AG20443 (cell line): Measurements from ENCODE around the gene ARID1B.

Experiments
- DNase-seq: peaks from one replicate; pipeline ENCODE4 v3.0.0; 2012; ENCODE audit warnings: low spot score, mixed read lengths

ARID1B gene

GRCh38 chr6:156773935-156774852, 3.0 kb upstream of the ARID1B start:
- DNase-seq, result no peak

DNA sequence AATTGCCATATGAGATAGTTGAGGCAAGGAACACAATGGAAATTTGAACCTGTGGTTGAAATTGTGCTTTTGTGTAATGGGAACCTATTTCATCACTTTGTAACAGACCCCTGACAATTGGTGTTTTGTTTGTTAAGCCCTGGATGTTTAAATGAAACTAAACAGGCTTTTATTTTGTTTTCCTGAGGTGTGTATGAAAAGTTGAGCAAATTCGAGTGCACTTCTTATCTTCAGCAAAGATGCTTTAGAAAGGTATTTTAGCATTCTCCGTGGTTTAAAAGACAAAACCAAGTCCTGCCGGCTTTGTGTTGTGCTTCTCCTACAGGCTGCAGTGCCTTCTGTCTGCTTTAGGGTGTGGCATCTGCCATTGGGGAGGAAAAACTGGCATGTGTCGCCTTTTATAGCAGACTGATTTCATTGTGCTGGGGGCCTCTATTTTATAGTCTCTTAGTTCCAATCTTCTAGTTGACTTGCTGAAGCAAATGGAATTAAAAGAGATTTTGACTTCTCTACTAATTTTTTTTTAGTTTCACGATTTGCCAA, 2.2 kb upstream of the ARID1B start:
- peak; percentile 28 for DNase-seq

DNA sequence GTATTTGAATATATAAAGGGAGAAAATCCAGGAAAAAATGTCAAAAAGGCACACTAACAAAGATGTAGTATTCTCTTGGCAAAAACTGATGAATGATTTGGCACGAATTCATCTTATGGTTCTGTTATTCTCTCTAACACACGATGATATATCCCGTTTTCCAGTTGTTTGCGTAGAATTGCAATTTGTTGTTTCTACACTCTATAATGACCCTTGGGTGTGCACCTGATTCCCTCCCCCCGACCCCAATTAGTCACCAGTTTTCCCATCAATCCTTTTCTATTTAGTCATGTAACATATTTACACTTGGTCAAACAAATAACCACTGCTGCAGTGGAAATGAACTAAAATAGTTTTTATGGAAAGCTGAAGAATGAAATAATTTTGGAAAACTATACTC, 1.5 kb upstream of the ARID1B start:
- DNase-seq, result no peak

DNA sequence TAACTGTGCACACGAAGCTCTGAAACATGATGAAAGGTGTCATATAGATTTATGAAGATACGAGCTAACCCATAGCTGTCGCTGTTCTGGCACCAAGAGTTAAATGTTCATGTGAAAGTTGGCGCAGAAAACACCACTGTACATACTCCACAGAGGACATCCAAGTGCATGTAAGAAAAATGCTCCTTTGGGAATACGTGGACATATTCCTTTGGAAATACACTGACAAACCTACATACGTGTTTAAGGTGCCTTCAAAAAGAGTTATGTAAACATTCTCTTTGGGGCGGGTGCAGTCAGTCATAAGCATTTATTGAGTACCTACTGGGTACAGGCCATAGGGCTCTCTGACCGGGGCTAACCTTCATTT, 723 bp upstream of the ARID1B start:
- no peak for DNase-seq

DNA sequence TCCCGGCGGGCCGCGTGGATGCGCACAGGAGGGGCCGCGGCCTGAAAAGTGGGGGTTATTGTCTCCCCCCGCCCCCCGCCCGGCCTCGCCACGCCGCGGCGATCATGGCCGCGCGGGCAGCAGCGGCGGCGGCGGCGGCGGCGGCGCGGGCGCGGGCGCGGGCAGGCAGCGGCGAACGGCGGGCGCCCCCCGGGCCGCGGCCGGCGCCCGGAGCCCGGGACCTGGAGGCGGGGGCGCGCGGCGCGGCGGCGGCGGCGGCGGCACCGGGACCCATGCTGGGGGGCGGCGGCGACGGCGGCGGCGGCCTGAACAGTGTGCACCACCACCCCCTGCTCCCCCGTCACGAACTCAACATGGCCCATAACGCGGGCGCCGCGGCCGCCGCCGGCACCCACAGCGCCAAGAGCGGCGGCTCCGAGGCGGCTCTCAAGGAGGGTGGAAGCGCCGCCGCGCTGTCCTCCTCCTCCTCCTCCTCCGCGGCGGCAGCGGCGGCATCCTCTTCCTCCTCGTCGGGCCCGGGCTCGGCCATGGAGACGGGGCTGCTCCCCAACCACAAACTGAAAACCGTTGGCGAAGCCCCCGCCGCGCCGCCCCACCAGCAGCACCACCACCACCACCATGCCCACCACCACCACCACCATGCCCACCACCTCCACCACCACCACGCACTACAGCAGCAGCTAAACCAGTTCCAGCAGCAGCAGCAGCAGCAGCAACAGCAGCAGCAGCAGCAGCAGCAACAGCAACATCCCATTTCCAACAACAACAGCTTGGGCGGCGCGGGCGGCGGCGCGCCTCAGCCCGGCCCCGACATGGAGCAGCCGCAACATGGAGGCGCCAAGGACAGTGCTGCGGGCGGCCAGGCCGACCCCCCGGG, 637 bp downstream of the ARID1B start:
- peak; percentile 77 for DNase-seq

DNA sequence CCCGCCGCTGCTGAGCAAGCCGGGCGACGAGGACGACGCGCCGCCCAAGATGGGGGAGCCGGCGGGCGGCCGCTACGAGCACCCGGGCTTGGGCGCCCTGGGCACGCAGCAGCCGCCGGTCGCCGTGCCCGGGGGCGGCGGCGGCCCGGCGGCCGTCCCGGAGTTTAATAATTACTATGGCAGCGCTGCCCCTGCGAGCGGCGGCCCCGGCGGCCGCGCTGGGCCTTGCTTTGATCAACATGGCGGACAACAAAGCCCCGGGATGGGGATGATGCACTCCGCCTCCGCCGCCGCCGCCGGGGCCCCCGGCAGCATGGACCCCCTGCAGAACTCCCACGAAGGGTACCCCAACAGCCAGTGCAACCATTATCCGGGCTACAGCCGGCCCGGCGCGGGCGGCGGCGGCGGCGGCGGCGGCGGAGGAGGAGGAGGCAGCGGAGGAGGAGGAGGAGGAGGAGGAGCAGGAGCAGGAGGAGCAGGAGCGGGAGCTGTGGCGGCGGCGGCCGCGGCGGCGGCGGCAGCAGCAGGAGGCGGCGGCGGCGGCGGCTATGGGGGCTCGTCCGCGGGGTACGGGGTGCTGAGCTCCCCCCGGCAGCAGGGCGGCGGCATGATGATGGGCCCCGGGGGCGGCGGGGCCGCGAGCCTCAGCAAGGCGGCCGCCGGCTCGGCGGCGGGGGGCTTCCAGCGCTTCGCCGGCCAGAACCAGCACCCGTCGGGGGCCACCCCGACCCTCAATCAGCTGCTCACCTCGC, 1.5 kb downstream of the ARID1B start:
- peak; percentile 25 for DNase-seq

DNA sequence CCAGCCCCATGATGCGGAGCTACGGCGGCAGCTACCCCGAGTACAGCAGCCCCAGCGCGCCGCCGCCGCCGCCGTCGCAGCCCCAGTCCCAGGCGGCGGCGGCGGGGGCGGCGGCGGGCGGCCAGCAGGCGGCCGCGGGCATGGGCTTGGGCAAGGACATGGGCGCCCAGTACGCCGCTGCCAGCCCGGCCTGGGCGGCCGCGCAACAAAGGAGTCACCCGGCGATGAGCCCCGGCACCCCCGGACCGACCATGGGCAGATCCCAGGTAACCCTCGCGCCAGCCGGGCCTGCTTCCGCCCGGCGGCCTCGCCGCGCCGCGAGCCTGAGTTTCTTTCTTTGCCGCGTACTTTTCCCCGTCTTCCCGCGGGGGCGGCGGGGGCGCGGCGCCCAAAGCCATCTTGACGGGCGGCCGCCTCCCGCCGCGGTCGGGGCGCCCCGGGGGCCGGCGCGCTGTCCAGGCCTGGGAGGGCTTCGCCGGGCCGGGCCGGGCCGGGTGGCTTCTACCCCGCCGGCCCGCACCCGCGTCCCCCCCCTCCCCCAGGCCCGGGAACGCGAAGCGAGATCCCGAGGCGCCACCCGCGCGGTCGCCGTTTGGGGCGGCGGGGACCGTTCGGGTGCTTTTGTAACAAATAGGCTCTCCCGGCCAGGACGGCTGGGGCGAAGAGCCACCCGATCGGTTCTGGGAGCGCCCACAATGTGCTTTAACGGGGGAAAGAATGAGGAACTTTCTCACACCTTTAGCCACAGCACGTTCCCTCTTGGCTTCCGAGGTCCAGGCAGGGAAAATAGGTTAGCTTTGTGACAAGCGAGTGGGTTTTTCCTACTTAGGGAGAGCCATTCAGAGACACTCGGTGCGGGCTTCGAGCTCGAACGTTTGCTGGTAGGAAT, 2.3 kb downstream of the ARID1B start:
- peak; percentile 48 for DNase-seq

DNA sequence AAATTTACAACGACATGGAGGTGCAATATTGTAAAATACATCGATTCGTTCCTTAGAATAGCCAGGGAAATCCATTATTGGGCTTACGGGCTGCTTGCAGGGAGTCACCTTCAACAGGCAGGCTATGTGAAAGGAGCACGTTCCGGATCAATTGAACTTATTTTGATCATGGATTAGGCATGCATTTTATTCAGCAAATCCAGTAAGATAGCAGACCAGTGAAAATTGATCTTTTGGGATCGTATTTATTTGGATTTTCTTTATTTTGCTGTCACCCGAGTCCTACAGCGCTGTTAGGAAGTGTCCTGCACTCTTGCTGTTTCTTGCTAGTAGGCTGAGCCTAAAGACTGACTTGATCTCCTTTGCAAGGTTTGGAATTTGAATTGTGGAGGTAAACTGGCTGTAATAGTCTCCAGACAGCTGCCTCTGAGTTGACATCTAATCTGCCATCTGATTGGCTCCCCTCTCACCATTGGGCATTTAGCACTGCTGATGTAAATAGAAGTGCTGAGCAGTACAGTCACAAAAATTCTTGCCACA, 3.0 kb downstream of the ARID1B start:
- peak; percentile 66 for DNase-seq

DNA sequence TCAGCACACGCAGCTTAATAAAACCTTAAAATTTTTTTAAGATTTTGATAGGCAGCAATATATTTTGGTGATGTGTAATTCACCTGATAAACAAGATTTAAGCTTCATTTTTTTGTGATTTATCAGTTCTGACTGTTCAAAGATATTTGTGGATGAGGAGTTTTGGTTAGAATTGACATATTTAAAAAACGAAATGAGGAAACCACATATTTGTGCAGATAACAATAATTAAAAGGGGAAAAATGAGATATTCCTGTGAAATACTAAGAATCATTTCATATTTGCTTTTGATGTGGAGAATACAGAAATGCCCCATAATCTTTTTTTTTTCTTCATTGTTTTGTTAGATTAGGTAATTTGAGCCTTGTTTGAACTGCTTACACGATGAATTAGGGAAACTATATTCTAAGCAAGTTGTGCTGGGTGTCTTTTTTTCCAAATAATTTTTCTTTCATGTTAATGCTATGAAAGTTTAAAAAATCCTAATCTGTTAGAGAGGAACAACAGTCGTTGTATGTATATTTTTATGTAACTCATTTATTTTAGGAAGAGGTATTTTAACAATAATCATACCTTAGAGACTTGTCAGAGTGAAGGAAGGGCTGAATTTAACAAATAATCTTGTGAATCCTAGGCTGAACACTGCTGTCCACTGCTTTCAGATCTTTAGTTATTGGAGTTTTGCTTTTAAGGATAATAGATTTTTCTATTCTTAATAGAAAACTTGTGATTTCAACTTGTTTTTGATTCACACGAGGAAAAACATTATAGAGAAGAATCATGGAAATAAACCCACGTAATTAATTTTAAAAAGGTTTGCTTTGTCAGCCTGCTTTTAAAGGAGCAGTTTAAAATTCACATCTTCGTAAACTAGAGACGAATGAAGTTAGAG, 4.0 kb downstream of the ARID1B start:
- DNase-seq, result no peak

GRCh38 chr6:156781861-156782631, 4.9 kb downstream of the ARID1B start:
- DNase-seq, result no peak

- no peak for DNase-seq
Measured at GRCh38 chr6:156782691-156783320, 5.6 kb downstream of the ARID1B start.

GRCh38 chr6:156783958-156784357, 6.8 kb downstream of the ARID1B start:
- no peak for DNase-seq

- no peak for DNase-seq
Measured at GRCh38 chr6:156786652-156787051, 9.5 kb downstream of the ARID1B start.

- DNase-seq, result no peak
Measured at GRCh38 chr6:156787569-156788492, 10.7 kb downstream of the ARID1B start.

DNA sequence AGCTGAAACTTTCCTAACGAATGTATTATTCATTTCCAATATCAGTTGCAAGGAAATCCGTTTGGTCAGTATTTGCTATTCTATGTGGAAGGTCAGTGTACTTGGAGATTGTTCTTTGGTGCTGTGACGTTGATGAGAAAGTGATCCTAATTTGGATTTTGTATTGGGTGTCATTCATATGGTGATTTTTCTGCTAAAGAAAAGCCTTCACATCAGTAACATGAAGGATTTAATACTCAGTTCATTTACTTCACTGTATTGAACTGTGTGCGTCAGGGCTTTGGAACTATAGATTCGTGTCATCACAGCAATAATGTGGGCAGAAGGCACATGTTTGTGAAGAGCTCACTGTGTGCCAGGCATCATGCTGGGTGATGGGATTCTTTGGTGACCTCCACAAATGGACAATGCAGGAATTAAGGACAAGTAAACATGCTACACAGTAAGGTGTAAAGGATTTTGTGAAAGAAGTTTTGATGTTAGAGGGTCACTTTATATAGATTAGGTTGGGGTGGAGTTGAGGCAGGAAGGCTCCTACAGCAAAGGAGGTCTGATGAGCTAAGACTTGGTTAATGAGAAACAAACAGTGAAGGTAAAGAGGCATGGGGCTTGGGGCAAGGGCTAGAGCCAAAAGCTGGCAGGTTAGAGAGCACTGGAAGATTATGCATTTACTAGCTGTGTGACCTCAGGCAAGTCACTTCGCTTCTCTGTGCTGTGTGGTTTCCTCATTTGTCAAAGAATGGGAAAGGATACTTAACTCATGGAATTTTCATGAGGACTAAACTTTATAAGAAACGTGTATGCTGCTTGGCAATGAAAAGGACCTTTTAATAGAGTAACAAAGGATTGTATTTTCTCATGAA, 12.1 kb downstream of the ARID1B start:
- no peak for DNase-seq

DNA sequence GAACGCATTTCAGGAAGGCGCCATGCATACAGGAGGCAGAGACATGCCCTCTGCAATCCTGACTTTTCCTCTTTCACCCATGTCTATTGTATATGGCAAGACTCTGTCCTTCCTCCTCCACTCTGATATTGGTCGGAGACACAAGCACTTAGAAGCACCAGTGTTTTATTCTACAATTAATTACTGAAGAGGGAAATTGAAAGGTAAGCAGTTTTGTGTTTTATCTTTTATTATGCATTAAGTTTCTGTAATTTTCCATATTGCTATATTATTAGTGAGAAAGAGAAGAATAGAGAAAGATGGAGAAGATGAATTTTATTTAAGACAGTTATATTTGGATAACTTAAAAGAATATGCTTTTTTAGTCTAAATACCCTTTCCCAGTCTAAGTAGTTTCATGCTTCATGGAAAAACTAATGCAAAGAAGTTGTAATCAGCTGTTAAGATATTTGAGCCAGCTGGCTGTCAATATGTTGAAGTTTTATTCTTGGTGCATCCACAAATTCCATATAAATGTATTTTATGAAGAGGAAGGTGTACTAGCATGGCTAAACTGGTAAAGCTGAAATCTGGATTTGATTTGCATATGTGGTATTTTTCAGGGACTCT, 13.6 kb downstream of the ARID1B start:
- no peak for DNase-seq
